HepG2 (cell line): ENCODE results near the gene DPH2. TPM values are rescaled to one million over a fixed set of nuclear protein-coding genes. Genes with fewer than 3 reads are reported as not detected.

ENCODE experiments used
- AHDC1 ChIP-seq: sonication (generic); formaldehyde crosslinking; IDR thresholded peaks from 2 replicates; pipeline ENCODE4 v1.5.1; 2020; ENCODE audit warnings: mild to moderate bottlenecking, missing genetic modification reagents, borderline replicate concordance
- BCL3 ChIP-seq: sonication (generic); formaldehyde crosslinking; IDR thresholded peaks from 2 replicates; pipeline ENCODE4 v1.5.1; 2020; ENCODE audit warnings: mild to moderate bottlenecking, missing genetic modification reagents, moderate library complexity
- EP300 ChIP-seq, 3 experiments: sonication (generic) in 1 of 3; formaldehyde crosslinking in 1 of 3; IDR thresholded peaks; 2 replicates each; pipeline versions ENCODE4 v1.5.1 to v1.6.1; 2011 to 2020; ENCODE audit warnings: low read depth in 2 of 3, low read length in 2 of 3, borderline replicate concordance in 1 of 3, improper control_type of control experiment in 1 of 3, mild to moderate bottlenecking in 1 of 3, missing genetic modification reagents in 1 of 3, moderate library complexity in 1 of 3
- ETS1 ChIP-seq: sonication (generic); formaldehyde crosslinking; IDR thresholded peaks from 2 replicates; pipeline ENCODE4 v1.4.0; 2020; ENCODE audit warnings: missing genetic modification reagents
- FOXA1 ChIP-seq, 2 experiments: fragments of 450-650 bp in 1 of 2; sonication (generic) in 1 of 2; formaldehyde crosslinking in 1 of 2; IDR thresholded peaks; 2 replicates each; pipeline versions ENCODE4 v1.4.0 to v1.6.1; 2016 to 2020; ENCODE audit warnings: missing genetic modification reagents in 1 of 2
- GLMP ChIP-seq: sonication (generic); formaldehyde crosslinking; IDR thresholded peaks from 2 replicates; pipeline ENCODE4 v1.9.0; 2021; ENCODE audit warnings: missing genetic modification reagents, mild to moderate bottlenecking, borderline replicate concordance
- HMG20B ChIP-seq: conservative IDR thresholded peaks from 2 replicates; pipeline ENCODE4 v1.6.1; 2016; ENCODE audit warnings: missing genetic modification reagents, missing compliant biosample characterization
- HNRNPUL1 ChIP-seq: fragments of 200-400 bp; formaldehyde crosslinking; IDR thresholded peaks from 2 replicates; pipeline ENCODE4 v1.6.1; 2017; ENCODE audit warnings: low read depth, mild to moderate bottlenecking, low read length, moderate library complexity
- MED13 ChIP-seq: sonication (generic); formaldehyde crosslinking; IDR thresholded peaks from 2 replicates; pipeline ENCODE4 v1.5.0; 2020; ENCODE audit warnings: missing genetic modification reagents
- NRL ChIP-seq: sonication (generic); formaldehyde crosslinking; IDR thresholded peaks from 2 replicates; pipeline ENCODE4 v1.5.0; 2020; ENCODE audit warnings: missing genetic modification reagents, mild to moderate bottlenecking, moderate library complexity, borderline replicate concordance
- STAG1 ChIP-seq: sonication (generic); formaldehyde crosslinking; IDR thresholded peaks from 2 replicates; pipeline ENCODE4 v1.4.0; 2020; ENCODE audit warnings: missing genetic modification reagents
- TOE1 ChIP-seq: sonication (generic); formaldehyde crosslinking; IDR thresholded peaks from 2 replicates; pipeline ENCODE4 v1.4.0; 2020; ENCODE audit warnings: mild to moderate bottlenecking, missing genetic modification reagents
- ZNF101 ChIP-seq: sonication (generic); formaldehyde crosslinking; IDR thresholded peaks from 2 replicates; pipeline ENCODE4 v1.4.0; 2020; ENCODE audit warnings: mild to moderate bottlenecking, low read depth, missing genetic modification reagents, borderline replicate concordance
- ZNF18 ChIP-seq: sonication (generic); formaldehyde crosslinking; IDR thresholded peaks from 2 replicates; pipeline ENCODE4 v1.8.0; 2022; ENCODE audit warnings: mild to moderate bottlenecking, missing genetic modification reagents; ENCODE audit not compliant: insufficient replicate concordance
- ZNF251 ChIP-seq: sonication (generic); formaldehyde crosslinking; IDR thresholded peaks from 2 replicates; pipeline ENCODE4 v1.9.0; 2021; ENCODE audit warnings: mild to moderate bottlenecking, missing genetic modification reagents
- ZNF572 ChIP-seq: sonication (generic); formaldehyde crosslinking; IDR thresholded peaks from 2 replicates; pipeline ENCODE4 v1.5.1; 2020; ENCODE audit warnings: mild to moderate bottlenecking, missing genetic modification reagents
- polyA plus RNA-seq, 8 experiments: library from polyadenylated mRNA; depleted of rRNA in 3 of 8; stranded (reverse) in 7 of 8; unstranded in 1 of 8; fragments of >200 nt; fragmentation: Illumina TruSeq in 4 of 8; extraction: Trizol in 4 of 8; gene quantifications; 2 replicates each; pipeline versions ENCODE4 v1.2.1 to v1.2.3, GENCODE V29; 2011 to 2016; ENCODE audit warnings: low read depth in 4 of 8, missing spikeins in 1 of 8, mixed read lengths in 1 of 8; ENCODE audit not compliant: insufficient read depth in 1 of 8
- total RNA-seq, 5 experiments: library from RNA; depleted of rRNA; stranded (reverse); fragments of >200 nt; fragmentation: Illumina TruSeq; extraction: Trizol; gene quantifications; 2 replicates each; pipeline ENCODE4 v1.2.3, GENCODE V29; 2016; ENCODE audit warnings: low read depth in 1 of 5

The DPH2 gene
- total and polyA plus RNA-seq, 2 of the 13 experiments (the other 11 are each of a cell fraction or from before 2014, with no cell fraction given) = 32.2 to 38.3 TPM

- TF ChIP-seq AHDC1 (CRISPR knock-in tag) (no peak), ZNF572 (no peak), FOXA1 (IDR thresholded peaks at IDR 0.05) (no peak), FOXA1 (CRISPR knock-in tag; IDR thresholded peaks at IDR 0.05) (no peak), TOE1 (CRISPR knock-in tag) (no peak), ZNF251 (no peak), ZNF18 (CRISPR knock-in tag) (no peak), HNRNPUL1 (no peak), HMG20B (CRISPR knock-in tag) (no peak), BCL3 (0 out of 2 replicates have a peak, but pooled peaks have one; percentile 28), GLMP (no peak), EP300 (IDR thresholded peaks at IDR 0.05; ENCODE audit: low read depth in 2 of 2, low read length in 2 of 2) (no peak), EP300 (CRISPR knock-in tag; IDR thresholded peaks at IDR 0.05; ENCODE audit: borderline replicate concordance) (peak; percentile 8; the same call in 1 of the 2 replicates), MED13 (peak; percentile 42; the same call in 1 of the 2 replicates), NRL (CRISPR knock-in tag) (no peak), STAG1 (CRISPR knock-in tag) (no peak), ZNF101 (no peak), ETS1 (no peak)
Measured at GRCh38 chr1:43979528-43980254, 9.9 kb downstream of the DPH2 start (continued).
